ENCODE measurements around the gene CDK6.

The CDK6 gene

DNA sequence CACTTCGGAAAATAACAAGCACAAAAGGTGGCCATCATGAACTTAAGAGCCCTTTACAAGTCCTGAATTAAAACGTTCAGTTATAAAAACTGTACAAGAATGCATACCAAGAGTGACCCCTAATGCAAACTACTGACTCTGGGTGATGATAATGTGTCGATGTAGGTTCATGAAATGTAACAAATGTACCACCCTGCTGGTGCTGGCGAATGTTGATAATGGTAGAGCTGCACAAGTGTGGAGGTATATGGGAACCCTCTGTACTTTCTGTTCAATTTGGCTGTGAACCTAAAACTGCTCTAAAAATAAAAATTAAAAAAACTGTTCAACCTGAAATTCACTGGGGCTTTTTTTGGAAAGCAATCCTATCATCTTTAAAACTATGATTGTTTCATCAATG is 249.5 kb downstream of the CDK6 start:
- DNase-seq (ENCODE audit: low read depth): no peak

DNA sequence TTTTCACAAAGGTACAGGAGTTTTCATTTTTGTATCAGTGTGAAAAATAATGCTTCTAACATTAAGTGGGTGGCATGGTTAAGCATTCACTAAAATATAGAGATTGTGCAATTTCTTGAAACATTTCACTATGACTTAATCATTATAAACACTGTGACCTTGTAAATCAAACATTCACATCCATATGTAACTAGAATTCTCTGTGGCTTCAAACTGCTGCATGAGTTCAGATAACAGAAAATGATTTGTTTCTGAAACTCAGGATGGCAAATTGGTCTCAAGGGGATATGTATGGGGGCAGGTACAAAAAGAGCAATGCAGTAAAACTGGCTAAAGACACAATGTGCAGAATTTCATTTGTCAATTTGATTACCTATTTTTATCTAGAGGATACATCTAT is 250.0 kb downstream of the CDK6 start:
- DNase-seq (ENCODE audit: low read depth): no peak

DNA sequence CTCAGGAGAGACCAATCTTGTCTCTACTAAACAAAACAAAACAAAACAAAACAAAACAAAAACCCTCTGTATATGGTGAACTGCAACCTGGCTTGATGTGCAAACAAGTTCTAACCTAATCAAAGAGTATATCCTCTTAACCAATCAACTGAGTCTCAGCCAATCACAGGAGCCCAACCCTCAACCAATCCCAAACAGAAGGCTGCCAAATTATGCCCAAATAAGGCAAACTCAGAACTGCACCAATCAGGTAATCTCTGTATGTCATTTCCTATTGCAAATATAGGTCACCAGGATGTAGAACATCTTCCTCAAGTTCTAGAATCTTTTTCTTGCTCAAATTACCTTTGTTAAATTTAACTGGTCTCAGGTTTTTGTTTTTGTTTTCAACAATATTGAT is 251.4 kb downstream of the CDK6 start:
- DNase-seq (ENCODE audit: low read depth): no peak

DNA sequence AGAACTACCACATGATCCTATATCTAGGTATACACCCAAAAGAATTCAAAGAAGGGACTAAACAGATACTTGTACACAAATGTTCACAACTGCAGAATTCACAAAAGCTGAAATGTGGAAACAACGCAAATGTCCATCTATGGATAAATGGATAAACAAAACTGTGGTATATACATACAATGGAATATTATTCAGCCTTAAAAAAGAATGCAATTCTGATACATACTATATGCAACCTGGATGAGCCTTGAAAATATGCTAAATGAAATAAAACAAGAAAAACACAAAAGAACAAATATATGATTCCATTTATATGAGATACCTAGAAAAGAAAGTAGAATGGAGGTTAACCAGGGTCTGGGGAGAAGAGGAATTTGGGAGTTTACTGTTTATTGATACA is 253.4 kb downstream of the CDK6 start:
- no peak for DNase-seq (ENCODE audit: low read depth)

DNA sequence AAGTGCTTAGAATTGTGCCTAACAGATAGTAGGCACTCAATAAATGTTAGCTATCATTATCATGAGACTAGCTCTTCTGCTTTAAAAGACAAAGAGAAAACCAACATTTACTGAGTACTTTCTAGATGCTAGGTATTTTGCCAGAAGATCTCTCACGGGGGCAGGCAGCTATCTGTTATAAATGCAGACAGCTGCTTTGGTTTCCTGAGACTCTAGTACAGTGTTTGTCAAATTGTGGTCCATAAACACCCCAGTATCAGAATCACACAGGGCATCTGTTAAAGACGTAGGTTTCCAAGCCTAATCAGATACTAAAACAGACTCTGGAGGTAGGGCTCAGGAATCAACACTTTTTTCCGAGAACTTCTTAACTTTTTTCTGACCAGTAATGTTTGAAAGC is 260.1 kb downstream of the CDK6 start:
- no peak for DNase-seq (ENCODE audit: low read depth)

DNA sequence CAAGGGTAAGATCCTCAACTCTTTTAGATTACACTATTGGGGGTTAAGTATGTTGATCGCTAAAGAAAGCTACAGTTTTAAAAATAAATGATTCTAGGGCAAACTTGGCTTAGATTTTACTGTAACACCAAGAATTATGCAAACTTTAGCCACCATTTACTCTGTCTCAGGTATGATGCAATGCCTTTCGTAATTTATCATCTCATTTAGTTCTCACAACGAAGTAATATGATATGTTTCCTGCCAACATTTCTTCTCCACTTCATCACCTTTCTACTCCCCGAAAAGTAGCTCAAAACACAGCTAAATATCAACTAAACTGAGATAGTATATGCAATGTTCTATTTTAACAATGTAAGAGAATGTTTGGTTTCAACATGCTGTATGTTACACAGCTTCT is 267.2 kb downstream of the CDK6 start:
- DNase-seq (ENCODE audit: low read depth): no peak

DNA sequence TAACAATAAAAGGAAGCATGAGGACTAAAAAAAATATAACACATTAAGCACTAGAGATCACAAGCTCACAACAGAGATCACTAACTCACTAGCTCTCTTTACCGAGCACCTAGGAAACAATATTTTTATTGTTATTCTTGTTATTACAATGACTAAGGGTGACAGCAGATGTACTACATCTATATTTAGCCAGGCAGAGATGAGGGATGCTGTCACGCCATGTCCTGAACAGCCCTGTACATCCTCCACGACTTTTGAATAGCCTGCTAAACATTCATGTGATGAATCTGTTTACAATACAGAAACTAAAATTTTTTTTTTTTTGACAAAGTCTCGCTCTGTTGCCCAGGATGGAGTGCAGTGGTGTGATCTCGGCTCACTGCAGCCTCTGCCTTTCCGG is 268.9 kb downstream of the CDK6 start:
- no peak for DNase-seq (ENCODE audit: low read depth)

DNA sequence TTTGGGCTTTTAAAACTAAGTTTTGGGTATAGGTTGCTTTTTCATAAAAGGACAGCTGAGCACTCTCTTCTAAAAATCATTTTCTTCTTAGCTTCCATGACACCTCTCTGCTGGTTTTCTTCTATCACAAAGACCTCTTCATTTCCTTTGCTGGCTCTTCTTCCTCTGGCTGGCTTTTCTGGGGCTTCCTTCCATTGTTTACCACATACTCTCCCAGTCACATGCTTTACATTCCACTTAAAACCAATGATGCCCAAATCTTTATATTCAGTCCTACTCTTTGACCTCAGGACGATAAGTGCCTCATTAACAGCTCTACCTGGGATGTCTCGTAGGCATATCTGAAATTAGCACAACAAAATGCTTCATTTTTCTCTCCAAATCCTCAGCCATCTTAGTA is 273.0 kb downstream of the CDK6 start:
- DNase-seq (ENCODE audit: low read depth): no peak

DNA sequence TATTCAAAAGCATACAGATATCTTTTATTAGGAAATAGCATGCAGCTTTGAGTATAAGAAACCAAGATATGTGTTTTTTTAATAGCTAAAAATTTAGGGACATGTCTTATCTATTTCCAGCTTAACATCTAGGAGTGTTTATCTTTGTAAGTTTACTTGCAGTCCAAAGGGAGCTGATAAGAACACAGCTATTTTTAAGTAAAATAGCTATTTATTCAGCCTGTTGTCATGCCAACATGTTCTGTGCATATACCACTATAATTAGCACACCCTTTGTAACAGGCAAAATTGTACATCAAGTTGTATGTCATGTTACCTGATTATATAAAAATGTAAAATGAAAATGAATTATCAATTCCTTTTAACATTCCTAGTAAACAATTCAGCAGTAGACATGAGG is 275.8 kb downstream of the CDK6 start:
- no peak for DNase-seq (ENCODE audit: low read depth)

DNA sequence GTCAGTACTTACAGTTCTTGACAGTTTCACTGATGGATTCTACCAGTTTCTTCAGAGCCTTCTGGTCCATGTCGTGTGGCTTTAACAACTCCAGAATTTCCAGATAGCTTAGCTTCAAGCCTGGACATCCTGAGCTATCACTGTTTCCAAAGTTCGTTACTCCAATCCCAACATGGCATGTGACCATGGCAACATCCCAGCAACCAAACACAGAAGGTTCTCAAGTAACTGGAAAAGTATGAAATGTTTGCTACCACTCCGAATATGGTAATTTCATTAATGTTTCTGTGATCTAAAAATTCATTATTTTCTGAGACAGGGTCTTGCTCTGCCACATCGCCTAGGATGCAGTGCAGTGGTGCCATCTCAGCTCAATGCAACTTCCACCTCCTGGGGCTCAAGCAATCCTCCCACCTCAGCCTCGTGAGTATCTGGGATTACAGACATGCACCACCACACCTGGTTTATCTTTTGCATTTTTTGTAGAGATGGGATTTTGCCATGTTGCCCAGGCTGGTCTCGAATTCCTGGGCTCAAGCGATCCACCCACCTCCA is 278.5 kb downstream of the CDK6 start:
- DNase-seq (ENCODE audit: low read depth): no peak

DNA sequence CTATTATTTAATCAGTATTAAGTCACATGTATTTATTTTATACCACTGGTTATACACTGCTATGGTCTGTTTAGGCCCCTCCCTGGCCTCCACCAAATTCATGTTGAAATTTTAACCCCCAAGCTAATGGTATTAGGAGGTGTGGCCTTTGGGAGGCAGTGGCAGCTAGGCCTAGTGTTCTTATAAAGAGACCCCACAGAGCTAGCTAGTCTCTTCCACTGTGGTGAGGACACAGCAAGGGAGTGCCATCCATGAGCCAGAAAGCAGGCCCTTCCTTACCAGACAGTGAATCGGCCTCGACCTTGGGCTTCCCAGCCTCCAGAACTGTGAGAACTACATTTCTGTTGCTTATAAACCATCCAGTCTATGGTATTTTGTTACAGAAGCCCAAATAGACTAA is 279.1 kb downstream of the CDK6 start:
- DNase-seq (ENCODE audit: low read depth): no peak

Data from stimulated activated CD8-positive, alpha-beta memory T cell treated with anti-CD3 and anti-CD28 coated beads, Interleukin-12 subunit alpha, Interleukin-12 subunit beta, amount 100 ng/mL, for 1 hour (primary cell).